ENCODE results near the gene SCAF4.

The SCAF4 gene

GRCh38 chr21:31713973-31714740 is 17.8 kb downstream of the SCAF4 start:
- no peak for DNase-seq (ENCODE audit: low read depth in 2 of 2)

GRCh38 chr21:31713115-31713514 is 18.8 kb downstream of the SCAF4 start:
- no peak for DNase-seq (ENCODE audit: low read depth in 2 of 2)

GRCh38 chr21:31711745-31712285 is 20.1 kb downstream of the SCAF4 start:
- no peak for DNase-seq (ENCODE audit: low read depth in 2 of 2)

DNA sequence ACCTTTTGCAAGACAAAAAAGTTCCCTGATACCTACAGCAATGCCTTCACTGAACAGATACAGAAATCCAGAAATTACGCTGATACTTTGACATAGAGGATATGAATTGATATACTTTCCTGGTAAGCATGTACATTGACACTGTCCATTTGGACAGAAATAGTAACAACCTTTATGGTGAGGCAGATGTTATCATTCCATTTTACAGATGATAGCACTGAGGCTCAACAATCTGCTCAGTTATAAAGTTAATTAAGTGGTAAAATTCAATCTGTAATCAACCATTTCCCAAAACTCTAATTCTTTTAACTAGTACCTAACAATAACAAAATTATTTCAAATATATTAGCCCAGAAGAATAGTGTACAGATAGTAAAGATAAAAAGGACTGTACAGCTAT is 20.6 kb downstream of the SCAF4 start:
- DNase-seq (ENCODE audit: low read depth in 2 of 2), result no peak

- DNase-seq (ENCODE audit: low read depth in 2 of 2), result no peak
Observed at GRCh38 chr21:31710586-31710985, 21.3 kb downstream of the SCAF4 start.

- no peak for DNase-seq (ENCODE audit: low read depth in 2 of 2)
Observed at GRCh38 chr21:31708541-31708940, 23.4 kb downstream of the SCAF4 start.

DNA sequence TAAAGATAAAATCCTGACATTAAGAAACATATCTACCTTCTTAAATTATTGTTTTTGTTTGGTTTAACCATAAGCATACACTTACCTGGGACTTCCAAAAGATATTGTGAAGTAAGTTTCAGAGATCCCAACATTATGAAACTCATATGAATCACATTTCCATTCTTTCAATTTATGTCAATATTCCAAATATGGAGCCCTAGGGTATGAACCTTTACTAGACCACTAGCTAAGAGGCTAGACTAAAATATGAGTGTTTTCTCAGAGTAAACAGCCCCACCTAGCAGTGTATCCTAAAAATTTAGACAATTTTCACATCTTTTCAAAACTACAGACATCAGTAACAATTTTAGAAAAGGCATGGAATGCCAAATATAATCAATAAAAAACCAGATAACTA is 24.4 kb downstream of the SCAF4 start:
- DNase-seq (ENCODE audit: low read depth in 2 of 2), result no peak

DNA sequence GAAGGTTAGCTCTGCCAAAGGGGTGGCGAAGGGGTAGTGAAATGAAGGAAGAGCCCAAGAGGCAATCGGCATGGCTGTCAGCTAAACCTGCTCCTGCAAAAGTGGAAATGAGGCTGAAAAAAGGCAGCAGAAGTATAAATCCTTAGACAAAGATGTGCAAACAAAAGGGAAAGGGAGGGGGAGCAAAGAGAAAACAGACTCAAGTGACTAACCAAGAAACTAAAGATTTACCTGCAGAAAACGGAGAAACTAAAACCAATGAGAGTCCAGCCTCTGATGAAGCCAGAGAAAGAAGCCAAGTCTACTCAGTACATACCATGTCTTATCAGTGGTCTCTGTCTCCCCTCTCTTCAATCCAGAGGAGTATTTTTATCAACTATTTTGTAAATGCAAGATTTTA is 25.4 kb downstream of the SCAF4 start:
- DNase-seq (ENCODE audit: low read depth in 2 of 2), result no peak

DNA sequence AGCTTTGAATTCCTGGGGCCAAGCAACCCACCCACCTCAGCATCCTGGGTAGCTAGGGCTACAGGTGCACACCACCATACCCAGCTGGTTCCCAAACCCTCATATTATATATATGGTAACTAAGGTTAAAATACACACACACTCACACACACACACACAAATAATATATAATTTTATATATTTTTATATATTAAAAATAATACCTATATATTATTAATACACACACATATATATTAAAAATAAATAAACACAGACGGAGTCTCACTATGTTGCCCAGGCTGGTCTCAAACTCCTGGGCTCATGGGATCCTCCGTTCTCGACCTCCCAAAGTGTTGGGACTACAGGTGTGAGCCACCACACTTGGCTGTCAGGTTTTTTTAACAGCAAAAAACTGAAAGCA is 31.9 kb downstream of the SCAF4 start:
- no peak for DNase-seq (ENCODE audit: low read depth in 2 of 2)

GRCh38 chr21:31698461-31698860 is 33.5 kb downstream of the SCAF4 start:
- DNase-seq (ENCODE audit: low read depth in 2 of 2), result no peak

GRCh38 chr21:31696424-31696823 is 35.5 kb downstream of the SCAF4 start:
- no peak for DNase-seq (ENCODE audit: low read depth in 2 of 2)

DNA sequence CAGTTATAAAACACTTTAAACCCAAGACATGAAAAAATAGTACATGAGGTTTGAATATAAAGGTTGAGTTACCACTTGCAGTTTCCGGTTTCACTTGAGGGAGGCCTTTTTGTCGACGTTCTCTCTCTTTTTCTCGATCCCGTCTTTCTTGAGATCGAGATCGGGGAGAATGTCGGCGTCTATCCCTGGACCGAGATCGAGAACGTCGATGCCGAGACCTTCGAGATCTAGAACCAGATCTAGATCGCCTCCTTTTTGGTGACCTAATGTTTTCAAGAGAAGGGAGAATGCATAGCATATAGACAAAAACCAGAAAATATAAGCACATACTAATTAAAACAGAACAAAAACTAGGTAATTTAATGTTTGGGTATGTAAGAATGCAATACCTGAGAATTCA is 38.7 kb downstream of the SCAF4 start:
- DNase-seq (ENCODE audit: low read depth in 2 of 2), result no peak

DNA sequence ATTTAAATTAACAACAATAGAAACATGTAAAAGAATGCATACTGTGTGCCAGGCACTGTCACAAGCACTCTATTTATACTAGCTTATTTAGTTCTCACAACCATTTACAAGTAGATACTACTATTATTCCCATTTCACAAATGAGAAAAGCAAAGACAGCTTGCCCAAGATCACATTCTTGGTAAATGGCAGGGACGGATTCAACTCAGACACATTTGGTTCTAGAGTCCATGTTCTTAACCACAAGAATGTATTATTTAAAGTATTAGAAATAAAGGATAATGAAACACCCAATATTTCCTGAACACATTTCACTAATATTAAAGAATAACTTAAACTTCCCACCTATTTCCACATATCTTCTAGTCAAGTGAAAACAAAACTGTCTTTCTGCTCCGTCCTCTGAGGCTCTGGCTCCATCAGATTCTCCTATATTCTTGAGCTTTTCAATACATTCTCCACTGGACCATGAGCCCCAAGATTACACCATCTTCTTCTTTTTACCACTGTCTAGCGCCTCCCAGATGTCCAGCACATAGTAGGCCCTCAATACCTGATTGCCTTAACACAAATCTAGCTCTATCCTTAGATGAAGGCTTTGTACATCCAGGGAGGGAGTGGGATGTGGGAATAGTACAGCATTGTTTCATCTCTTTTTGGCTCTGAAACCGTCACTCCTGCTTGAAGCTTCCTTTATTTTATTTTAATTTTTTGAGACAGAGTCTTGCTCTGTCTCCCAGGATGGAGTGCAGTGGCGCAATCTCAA is 43.1 kb downstream of the SCAF4 start:
- no peak for DNase-seq (ENCODE audit: low read depth in 2 of 2)

DNA sequence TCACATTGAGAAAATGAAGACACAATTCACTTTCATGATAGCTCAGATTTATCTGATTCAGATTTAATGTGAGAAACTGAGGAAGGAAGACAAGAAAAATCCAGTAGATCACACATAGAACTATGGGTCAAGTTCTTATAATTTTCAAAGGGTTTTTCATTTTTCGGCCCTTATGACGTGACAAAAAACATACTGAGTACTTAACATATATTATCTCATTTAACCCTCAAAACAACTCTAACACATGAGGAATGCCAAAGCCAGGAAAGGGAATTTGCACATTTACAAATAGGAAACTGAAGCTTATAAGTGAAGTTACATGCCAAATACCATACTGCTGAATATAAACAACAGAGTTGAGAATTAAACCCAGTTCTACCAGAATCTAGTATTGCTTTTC is 44.8 kb downstream of the SCAF4 start:
- DNase-seq (ENCODE audit: low read depth in 2 of 2), result no peak

GRCh38 chr21:31686272-31686915 is 45.5 kb downstream of the SCAF4 start:
- no peak for DNase-seq (ENCODE audit: low read depth in 2 of 2)

GRCh38 chr21:31684918-31685317 is 47.0 kb downstream of the SCAF4 start:
- DNase-seq (ENCODE audit: low read depth in 2 of 2), result no peak

GRCh38 chr21:31683029-31683428 is 48.9 kb downstream of the SCAF4 start:
- no peak for DNase-seq (ENCODE audit: low read depth in 2 of 2)

DNA sequence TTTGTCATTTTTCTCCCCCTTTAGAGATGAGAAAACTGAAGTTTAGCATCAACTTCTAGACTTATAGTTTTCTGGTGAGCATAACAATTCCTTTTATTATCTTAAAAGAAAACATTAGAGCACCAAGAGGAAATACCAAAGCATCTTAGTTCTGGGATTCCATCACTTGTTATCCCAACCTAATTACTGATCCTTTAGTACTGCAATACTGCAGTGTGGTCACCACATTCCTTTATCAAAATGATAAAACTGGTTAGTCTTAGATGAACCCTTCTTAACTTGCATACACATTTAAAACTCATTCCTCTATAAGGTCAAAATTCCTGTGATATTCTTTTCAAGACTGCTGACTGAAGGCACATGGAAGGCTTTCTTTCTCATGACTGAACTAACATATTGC is 49.3 kb downstream of the SCAF4 start:
- DNase-seq (ENCODE audit: low read depth in 2 of 2), result no peak

DNA sequence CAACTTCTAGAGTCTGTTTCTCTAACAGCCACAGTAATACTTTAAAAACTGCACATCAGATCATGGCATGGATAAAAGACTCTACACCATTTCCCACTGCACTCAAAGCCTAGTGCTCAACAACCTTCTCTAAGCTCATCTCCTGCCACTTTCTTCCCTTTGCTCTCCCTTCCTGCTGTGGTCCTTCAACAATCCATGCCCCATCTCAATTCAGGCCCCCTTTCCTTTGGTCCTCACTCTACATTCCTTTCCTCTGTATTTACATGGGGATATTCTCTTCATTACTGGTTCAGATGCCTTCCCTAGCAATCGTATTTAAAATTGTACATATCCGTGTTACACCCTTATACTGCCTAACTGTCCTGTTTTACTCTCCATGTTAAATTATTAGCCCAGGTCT is 53.4 kb downstream of the SCAF4 start:
- DNase-seq (ENCODE audit: low read depth in 2 of 2), result no peak

DNA sequence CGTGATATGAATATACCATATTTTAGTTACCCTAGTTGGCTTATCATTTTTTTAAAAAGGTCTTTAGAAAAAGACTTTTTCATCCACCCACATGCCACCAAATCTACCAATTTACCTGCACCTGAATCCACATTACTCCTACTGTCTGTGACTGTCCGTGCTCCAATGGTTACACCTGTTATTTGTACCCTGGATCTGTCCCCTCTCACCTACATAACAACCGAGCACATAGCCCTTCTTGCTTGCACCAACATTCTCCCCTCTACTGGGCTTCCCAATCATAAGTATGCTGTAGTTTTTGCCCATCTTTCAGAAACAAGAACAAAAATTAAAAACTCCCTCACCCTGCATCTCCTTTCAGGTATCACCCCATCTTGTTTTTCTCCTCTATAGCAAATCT is 54.9 kb downstream of the SCAF4 start:
- no peak for DNase-seq (ENCODE audit: low read depth in 2 of 2)

DNA sequence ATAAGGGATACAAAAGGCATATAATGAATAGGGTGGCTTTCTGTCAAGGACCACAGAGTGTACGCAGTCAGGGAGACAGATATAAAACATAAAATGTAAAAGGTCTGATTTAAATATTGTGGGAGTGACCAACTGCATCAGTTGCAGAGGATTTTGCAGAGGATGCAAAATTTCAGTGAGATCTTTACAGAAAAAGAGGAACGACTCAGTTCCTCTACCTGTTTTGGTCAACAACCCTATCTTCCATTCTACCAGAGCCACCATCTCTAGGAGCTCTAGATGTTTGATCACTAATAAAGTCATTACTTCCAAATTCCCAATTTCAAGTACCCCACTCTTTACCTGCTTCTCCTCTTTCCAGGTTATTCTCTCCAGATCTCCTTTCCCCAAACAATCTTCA is 56.0 kb downstream of the SCAF4 start:
- DNase-seq (ENCODE audit: low read depth in 2 of 2), result no peak

GRCh38 chr21:31675318-31675717 is 56.6 kb downstream of the SCAF4 start:
- DNase-seq (ENCODE audit: low read depth in 2 of 2), result no peak
